GM12875 (cell line): ENCODE measurements around the gene GOLGA1.
"Not testable (repeated sequence)": the region's sequence is repeated elsewhere in the genome, so short reads cannot be mapped to it uniquely, and the experiment has no call there.

Source experiments
- H3K4me3 ChIP-seq: one replicate; pipeline ENCODE4 v1.5.1; 2011; ENCODE audit warnings: low read depth, low read length, control low read depth
- CTCF ChIP-seq: IDR thresholded peaks from 2 replicates; pipeline ENCODE4 v1.5.1; 2011; ENCODE audit warnings: low read depth, mild to moderate bottlenecking, control low read depth, inconsistent platforms, low read length, moderate library complexity, borderline replicate concordance; ENCODE audit not compliant: insufficient read depth

The GOLGA1 gene

GRCh38 chr9:124934290-124934689 lies 6.6 kb downstream of the GOLGA1 start:
- TF ChIP-seq CTCF = no peak

GRCh38 chr9:124932333-124932732 lies 8.6 kb downstream of the GOLGA1 start:
- TF ChIP-seq CTCF = no peak
- no peak overlapping the region for H3K4me3 ChIP-seq

More at GRCh38 chr9:124934290-124934689, 6.6 kb downstream of the GOLGA1 start:
- no peak overlapping the region for H3K4me3 ChIP-seq

- no peak overlapping the region for H3K4me3 ChIP-seq
- no peak for TF ChIP-seq CTCF
Measured at GRCh38 chr9:124929464-124929863, 11.4 kb downstream of the GOLGA1 start.

- H3K4me3 ChIP-seq = no peak overlapping the region
- no peak for TF ChIP-seq CTCF
Measured at GRCh38 chr9:124928116-124928515, 12.8 kb downstream of the GOLGA1 start.

GRCh38 chr9:124920394-124920793 lies 20.5 kb downstream of the GOLGA1 start:
- H3K4me3 ChIP-seq = not testable (repeated sequence)

GRCh38 chr9:124914753-124915405 lies 26.0 kb downstream of the GOLGA1 start:
- TF ChIP-seq CTCF = no peak
- H3K4me3 ChIP-seq = no peak overlapping the region

GRCh38 chr9:124913378-124913777 lies 27.5 kb downstream of the GOLGA1 start:
- TF ChIP-seq CTCF = no peak
- H3K4me3 ChIP-seq = no peak overlapping the region
